GM23338 (cell line): ENCODE data around the gene FAM20C. TPM values are rescaled to one million over a fixed set of nuclear protein-coding genes. Genes with fewer than 3 reads are reported as not detected.

Experiments used
- ATAC-seq: fragments of 200-7000 bp; cut with Tn5 transposase; 3 replicates; pipeline ENCODE4 v1.9.1; 2020
- DNase-seq: peaks from one replicate; pipeline ENCODE4 v3.0.0-alpha.2; 2015; ENCODE audit warnings: low spot score
- H2AFZ ChIP-seq: fragments of 200-600 bp; sonication (generic); 2 replicates; pipeline ENCODE4 v1.8.0; 2016; ENCODE audit warnings: antibody characterized with exemption, mild to moderate bottlenecking, moderate library complexity
- H3F3A ChIP-seq: fragments of 200-600 bp; sonication (generic); replicated peaks from 2 replicates; pipeline ENCODE4 v1.8.0; 2017; ENCODE audit warnings: antibody characterized with exemption, mixed run types, low read depth
- H3K27ac ChIP-seq: fragments of 200-600 bp; sonication (generic); 2 replicates; pipeline ENCODE4 v1.6.1; 2016; ENCODE audit warnings: low read depth
- H3K27me3 ChIP-seq: fragments of 200-600 bp; sonication (generic); 2 replicates; pipeline ENCODE4 v1.8.0; 2016; ENCODE audit warnings: mild to moderate bottlenecking, mixed run types, moderate library complexity; ENCODE audit not compliant: insufficient read depth
- H3K36me3 ChIP-seq: fragments of 200-600 bp; sonication (generic); 2 replicates; pipeline ENCODE4 v1.8.0; 2016; ENCODE audit warnings: mild to moderate bottlenecking; ENCODE audit not compliant: insufficient read depth
- H3K4me1 ChIP-seq: fragments of 200-600 bp; sonication (generic); 2 replicates; pipeline ENCODE4 v1.8.0; 2016; ENCODE audit warnings: mild to moderate bottlenecking, moderate library complexity; ENCODE audit not compliant: insufficient read depth
- H3K4me2 ChIP-seq: fragments of 200-600 bp; sonication (generic); 2 replicates; pipeline ENCODE4 v1.7.1; 2017; ENCODE audit warnings: mixed run types
- H3K4me3 ChIP-seq: fragments of 200-600 bp; sonication (generic); 2 replicates; pipeline ENCODE4 v1.6.1; 2016; ENCODE audit warnings: mixed run types
- H3K79me2 ChIP-seq: fragments of 200-600 bp; sonication (generic); replicated peaks from 2 replicates; pipeline ENCODE4 v1.8.0; 2017; ENCODE audit warnings: mild to moderate bottlenecking; ENCODE audit not compliant: insufficient read depth
- H3K9me2 ChIP-seq: fragments of 200-600 bp; sonication (generic); 2 replicates; pipeline ENCODE4 v1.8.0; 2017; ENCODE audit not compliant: insufficient read depth
- H4K20me1 ChIP-seq: fragments of 200-600 bp; sonication (generic); replicated peaks from 2 replicates; pipeline ENCODE4 v1.8.0; 2017; ENCODE audit warnings: mild to moderate bottlenecking; ENCODE audit not compliant: insufficient read depth
- H3K27ac Mint-ChIP-seq: 2 replicates; pipeline ENCODE4 v1.8.0; 2020; ENCODE audit warnings: inconsistent platforms, mild to moderate bottlenecking, moderate library complexity, mixed read lengths
- H3K27me3 Mint-ChIP-seq: 3 replicates; pipeline ENCODE4 v1.8.0; 2022; ENCODE audit warnings: low read depth, mild to moderate bottlenecking, moderate library complexity, mixed read lengths, inconsistent platforms; ENCODE audit not compliant: insufficient read depth, poor library complexity
- H3K36me3 Mint-ChIP-seq: 3 replicates; pipeline ENCODE4 v1.8.0; 2021; ENCODE audit warnings: low read depth, mild to moderate bottlenecking, inconsistent platforms, moderate library complexity, mixed read lengths
- H3K4me1 Mint-ChIP-seq: 3 replicates; pipeline ENCODE4 v1.8.0; 2020; ENCODE audit warnings: mild to moderate bottlenecking, inconsistent platforms, mixed read lengths
- H3K4me3 Mint-ChIP-seq: 3 replicates; pipeline ENCODE4 v1.8.0; 2021; ENCODE audit warnings: moderate library complexity, mild to moderate bottlenecking, inconsistent platforms, mixed read lengths
- H3K9me3 Mint-ChIP-seq: 3 replicates; pipeline ENCODE4 v1.8.0; 2020; ENCODE audit warnings: moderate library complexity, mild to moderate bottlenecking, inconsistent platforms, mixed read lengths
- EZH2 ChIP-seq: fragments of 200-600 bp; sonication (generic); IDR thresholded peaks from one replicate; pipeline ENCODE4 v1.8.0; 2017; ENCODE audit warnings: antibody characterized with exemption, mild to moderate bottlenecking, low read depth; ENCODE audit not compliant: unreplicated experiment
- STAT1 ChIP-seq: IDR thresholded peaks from one replicate; pipeline ENCODE4 v1.6.1; 2016; ENCODE audit warnings: antibody characterized with exemption; ENCODE audit not compliant: unreplicated experiment
- ZNF331 ChIP-seq: fragments of 250-450 bp; sonication (Bioruptor Pico); IDR thresholded peaks from 2 replicates; pipeline ENCODE4 v1.5.0; 2020; ENCODE audit warnings: low read depth, mild to moderate bottlenecking, moderate library complexity
- polyA plus RNA-seq: library from polyadenylated mRNA; unstranded; fragments of >200 nt; fragmentation: Nextera tagmentation; extraction: Ambion mirVana; gene quantifications from 2 replicates; pipeline ENCODE4 v1.2.1, GENCODE V29; 2016
- total RNA-seq: library from RNA; depleted of rRNA; stranded (reverse); fragments of >200 nt; shearing (Covaris generic); gene quantifications from 2 replicates; pipeline ENCODE4 v1.2.3, GENCODE V29; 2014
- TF ChIP-seq, protein P1 (sequence below): fragments of 250-450 bp; sonication (Bioruptor Pico); IDR thresholded peaks from 2 replicates; pipeline ENCODE4 v1.5.0; 2020; ENCODE audit warnings: mild to moderate bottlenecking, moderate library complexity
- TF ChIP-seq, protein P2 (sequence below), 2 experiments: fragments of 200-600 bp in 1 of 2; sonication (generic) in 1 of 2; conservative IDR thresholded peaks; 2 replicates each; pipeline versions ENCODE4 v1.5.1 to v1.6.1; 2016 to 2017; ENCODE audit warnings: antibody characterized with exemption in 2 of 2, low read depth in 2 of 2, mild to moderate bottlenecking in 2 of 2, moderate library complexity in 1 of 2

Gene FAM20C
- total and polyA plus RNA-seq, 2 experiments from 2014 or later: 7.6 to 24.8 TPM

DNA sequence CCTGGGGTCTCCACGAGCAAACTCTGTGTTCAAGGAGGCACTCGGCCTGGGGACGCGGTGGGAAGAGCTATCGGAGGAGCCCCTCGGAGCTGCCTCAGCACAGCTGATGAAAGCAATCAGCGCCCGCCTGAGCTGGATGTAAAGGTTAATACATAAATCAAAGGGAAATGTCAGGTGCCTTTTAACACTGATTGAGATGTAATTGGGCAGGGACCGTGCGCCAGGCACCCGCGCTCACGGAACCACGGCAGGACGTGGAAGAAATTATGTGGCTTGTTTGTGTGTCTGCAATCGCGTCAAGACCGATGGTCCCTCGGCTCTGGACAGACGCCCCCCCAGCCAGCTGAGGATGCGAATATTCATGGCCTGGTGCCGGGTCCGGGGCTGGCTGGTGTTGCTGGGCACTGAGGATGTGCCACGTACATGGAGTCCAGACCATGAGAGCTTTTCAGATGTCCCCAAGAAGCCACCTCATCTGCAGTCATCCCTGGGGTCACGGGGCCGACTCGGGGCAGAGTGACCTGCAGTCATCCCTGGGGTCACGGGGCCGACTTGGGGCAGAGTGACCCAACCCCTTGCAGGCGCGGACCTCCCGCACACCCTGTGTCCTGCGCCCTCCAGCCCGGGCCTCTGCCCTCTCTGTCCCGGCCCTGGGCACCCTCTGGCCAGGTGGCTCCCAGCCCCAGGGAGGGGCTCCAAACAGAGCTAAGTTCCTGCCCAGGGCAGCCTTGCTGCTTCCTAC, 113.2 kb downstream of the FAM20C start:
- H3K36me3 Mint-ChIP-seq: peaks cover 25% of the 10 kb centered on the region
- ATAC-seq: no peak

More for the DNA sequence above, 113.2 kb downstream of the FAM20C start:
- H3K79me2 ChIP-seq: no peaks in the 10 kb centered on the region
- no peak overlapping the region for H3K4me3 Mint-ChIP-seq
- 0 out of 2 replicates have a peak, but pooled peaks cover 4% of the 10 kb centered on the region for H3F3A ChIP-seq
- no peak overlapping the region for H3K4me2 ChIP-seq
- H4K20me1 ChIP-seq: no peaks in the 10 kb centered on the region
- H3K9me2 ChIP-seq: no peaks in the 10 kb centered on the region
- DNase-seq: no peak
- H3K4me1 Mint-ChIP-seq: no peaks in the 10 kb centered on the region
- no peak for TF ChIP-seq ZNF331
- TF ChIP-seq STAT1: no peak
- TF ChIP-seq EZH2: no peak
- TF ChIP-seq, protein P1, sequence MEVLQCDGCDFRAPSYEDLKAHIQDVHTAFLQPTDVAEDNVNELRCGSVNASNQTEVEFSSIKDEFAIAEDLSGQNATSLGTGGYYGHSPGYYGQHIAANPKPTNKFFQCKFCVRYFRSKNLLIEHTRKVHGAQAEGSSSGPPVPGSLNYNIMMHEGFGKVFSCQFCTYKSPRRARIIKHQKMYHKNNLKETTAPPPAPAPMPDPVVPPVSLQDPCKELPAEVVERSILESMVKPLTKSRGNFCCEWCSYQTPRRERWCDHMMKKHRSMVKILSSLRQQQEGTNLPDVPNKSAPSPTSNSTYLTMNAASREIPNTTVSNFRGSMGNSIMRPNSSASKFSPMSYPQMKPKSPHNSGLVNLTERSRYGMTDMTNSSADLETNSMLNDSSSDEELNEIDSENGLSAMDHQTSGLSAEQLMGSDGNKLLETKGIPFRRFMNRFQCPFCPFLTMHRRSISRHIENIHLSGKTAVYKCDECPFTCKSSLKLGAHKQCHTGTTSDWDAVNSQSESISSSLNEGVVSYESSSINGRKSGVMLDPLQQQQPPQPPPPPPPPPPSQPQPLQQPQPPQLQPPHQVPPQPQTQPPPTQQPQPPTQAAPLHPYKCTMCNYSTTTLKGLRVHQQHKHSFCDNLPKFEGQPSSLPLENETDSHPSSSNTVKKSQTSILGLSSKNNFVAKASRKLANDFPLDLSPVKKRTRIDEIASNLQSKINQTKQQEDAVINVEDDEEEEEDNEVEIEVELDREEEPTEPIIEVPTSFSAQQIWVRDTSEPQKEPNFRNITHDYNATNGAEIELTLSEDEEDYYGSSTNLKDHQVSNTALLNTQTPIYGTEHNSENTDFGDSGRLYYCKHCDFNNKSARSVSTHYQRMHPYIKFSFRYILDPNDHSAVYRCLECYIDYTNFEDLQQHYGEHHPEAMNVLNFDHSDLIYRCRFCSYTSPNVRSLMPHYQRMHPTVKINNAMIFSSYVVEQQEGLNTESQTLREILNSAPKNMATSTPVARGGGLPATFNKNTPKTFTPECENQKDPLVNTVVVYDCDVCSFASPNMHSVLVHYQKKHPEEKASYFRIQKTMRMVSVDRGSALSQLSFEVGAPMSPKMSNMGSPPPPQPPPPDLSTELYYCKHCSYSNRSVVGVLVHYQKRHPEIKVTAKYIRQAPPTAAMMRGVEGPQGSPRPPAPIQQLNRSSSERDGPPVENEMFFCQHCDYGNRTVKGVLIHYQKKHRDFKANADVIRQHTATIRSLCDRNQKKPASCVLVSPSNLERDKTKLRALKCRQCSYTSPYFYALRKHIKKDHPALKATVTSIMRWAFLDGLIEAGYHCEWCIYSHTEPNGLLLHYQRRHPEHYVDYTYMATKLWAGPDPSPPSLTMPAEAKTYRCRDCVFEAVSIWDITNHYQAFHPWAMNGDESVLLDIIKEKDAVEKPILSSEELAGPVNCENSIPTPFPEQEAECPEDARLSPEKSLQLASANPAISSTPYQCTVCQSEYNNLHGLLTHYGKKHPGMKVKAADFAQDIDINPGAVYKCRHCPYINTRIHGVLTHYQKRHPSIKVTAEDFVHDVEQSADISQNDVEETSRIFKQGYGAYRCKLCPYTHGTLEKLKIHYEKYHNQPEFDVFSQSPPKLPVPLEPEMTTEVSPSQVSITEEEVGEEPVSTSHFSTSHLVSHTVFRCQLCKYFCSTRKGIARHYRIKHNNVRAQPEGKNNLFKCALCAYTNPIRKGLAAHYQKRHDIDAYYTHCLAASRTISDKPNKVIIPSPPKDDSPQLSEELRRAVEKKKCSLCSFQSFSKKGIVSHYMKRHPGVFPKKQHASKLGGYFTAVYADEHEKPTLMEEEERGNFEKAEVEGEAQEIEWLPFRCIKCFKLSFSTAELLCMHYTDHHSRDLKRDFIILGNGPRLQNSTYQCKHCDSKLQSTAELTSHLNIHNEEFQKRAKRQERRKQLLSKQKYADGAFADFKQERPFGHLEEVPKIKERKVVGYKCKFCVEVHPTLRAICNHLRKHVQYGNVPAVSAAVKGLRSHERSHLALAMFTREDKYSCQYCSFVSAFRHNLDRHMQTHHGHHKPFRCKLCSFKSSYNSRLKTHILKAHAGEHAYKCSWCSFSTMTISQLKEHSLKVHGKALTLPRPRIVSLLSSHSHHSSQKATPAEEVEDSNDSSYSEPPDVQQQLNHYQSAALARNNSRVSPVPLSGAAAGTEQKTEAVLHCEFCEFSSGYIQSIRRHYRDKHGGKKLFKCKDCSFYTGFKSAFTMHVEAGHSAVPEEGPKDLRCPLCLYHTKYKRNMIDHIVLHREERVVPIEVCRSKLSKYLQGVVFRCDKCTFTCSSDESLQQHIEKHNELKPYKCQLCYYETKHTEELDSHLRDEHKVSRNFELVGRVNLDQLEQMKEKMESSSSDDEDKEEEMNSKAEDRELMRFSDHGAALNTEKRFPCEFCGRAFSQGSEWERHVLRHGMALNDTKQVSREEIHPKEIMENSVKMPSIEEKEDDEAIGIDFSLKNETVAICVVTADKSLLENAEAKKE (CRISPR knock-in tag): no peak
- TF ChIP-seq, protein P2, sequence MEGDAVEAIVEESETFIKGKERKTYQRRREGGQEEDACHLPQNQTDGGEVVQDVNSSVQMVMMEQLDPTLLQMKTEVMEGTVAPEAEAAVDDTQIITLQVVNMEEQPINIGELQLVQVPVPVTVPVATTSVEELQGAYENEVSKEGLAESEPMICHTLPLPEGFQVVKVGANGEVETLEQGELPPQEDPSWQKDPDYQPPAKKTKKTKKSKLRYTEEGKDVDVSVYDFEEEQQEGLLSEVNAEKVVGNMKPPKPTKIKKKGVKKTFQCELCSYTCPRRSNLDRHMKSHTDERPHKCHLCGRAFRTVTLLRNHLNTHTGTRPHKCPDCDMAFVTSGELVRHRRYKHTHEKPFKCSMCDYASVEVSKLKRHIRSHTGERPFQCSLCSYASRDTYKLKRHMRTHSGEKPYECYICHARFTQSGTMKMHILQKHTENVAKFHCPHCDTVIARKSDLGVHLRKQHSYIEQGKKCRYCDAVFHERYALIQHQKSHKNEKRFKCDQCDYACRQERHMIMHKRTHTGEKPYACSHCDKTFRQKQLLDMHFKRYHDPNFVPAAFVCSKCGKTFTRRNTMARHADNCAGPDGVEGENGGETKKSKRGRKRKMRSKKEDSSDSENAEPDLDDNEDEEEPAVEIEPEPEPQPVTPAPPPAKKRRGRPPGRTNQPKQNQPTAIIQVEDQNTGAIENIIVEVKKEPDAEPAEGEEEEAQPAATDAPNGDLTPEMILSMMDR (conservative IDR thresholded peaks at IDR 0.05; ENCODE audit: low read depth in 2 of 2): no peak
- no peaks in the 10 kb centered on the region for H3K36me3 ChIP-seq
- H3K27me3 Mint-ChIP-seq: peaks cover 4% of the 10 kb centered on the region
- no peak overlapping the region for H3K27ac ChIP-seq
- H3K27me3 ChIP-seq: no peaks in the 10 kb centered on the region
- no peak overlapping the region for H3K27ac Mint-ChIP-seq
- H3K9me3 Mint-ChIP-seq: peaks cover 67% of the 10 kb centered on the region
- H3K4me1 ChIP-seq: no peaks in the 10 kb centered on the region
- no peak overlapping the region for H2AFZ ChIP-seq
- no peak overlapping the region for H3K4me3 ChIP-seq
